ENCODE measurements around the gene KRTAP10-10.
"Not testable (repeated sequence)": the region's sequence is repeated elsewhere in the genome, so short reads cannot be mapped to it uniquely, and the experiment has no call there.

Gene KRTAP10-10
- total RNA-seq: 0 reads per million in 2 donors

GRCh38 chr21:44637018-44637850 lies at the start of gene KRTAP10-10:
TSS of gene KRTAP10-10 (plus strand) at chr21:44637356. CDS start at chr21:44637418, 62 bp downstream.
- no peak for DNase-seq

- DNase-seq: no peak
Observed at GRCh38 chr21:44589094-44589493, 48.1 kb upstream of the KRTAP10-10 start.

GRCh38 chr21:44589586-44590305 lies 47.4 kb upstream of the KRTAP10-10 start:
- no peak for DNase-seq

GRCh38 chr21:44590311-44590721 lies 46.8 kb upstream of the KRTAP10-10 start:
- DNase-seq: no peak

- not testable (repeated sequence) for DNase-seq
Observed at GRCh38 chr21:44590897-44591800, 46.0 kb upstream of the KRTAP10-10 start.

GRCh38 chr21:44591801-44592130 lies 45.4 kb upstream of the KRTAP10-10 start:
- DNase-seq: not testable (repeated sequence)

GRCh38 chr21:44592446-44593311 lies 44.5 kb upstream of the KRTAP10-10 start, which contains the start of gene KRTAP10-6:
TSS of gene KRTAP10-6 (minus strand) at chr21:44592505. CDS start at chr21:44592484, 21 bp downstream.
- DNase-seq: no peak

GRCh38 chr21:44593598-44594405 lies 43.4 kb upstream of the KRTAP10-10 start:
- no peak for DNase-seq

GRCh38 chr21:44594406-44594916 lies 42.7 kb upstream of the KRTAP10-10 start:
- DNase-seq: no peak

- DNase-seq: no peak
Observed at GRCh38 chr21:44595524-44595923, 41.6 kb upstream of the KRTAP10-10 start.

GRCh38 chr21:44596068-44596725 lies 41.0 kb upstream of the KRTAP10-10 start:
- DNase-seq: no peak

GRCh38 chr21:44598061-44598460 lies 39.1 kb upstream of the KRTAP10-10 start:
- no peak for DNase-seq

- no peak for DNase-seq
Observed at GRCh38 chr21:44599264-44600029, 37.7 kb upstream of the KRTAP10-10 start.

GRCh38 chr21:44600118-44600978 lies 36.8 kb upstream of the KRTAP10-10 start, which contains the start of gene KRTAP10-7:
TSS of gene KRTAP10-7 (plus strand) at chr21:44600597. CDS start at chr21:44600622, 25 bp downstream.
- not testable (repeated sequence) for DNase-seq

- DNase-seq: not testable (repeated sequence)
Observed at GRCh38 chr21:44601091-44601490, 36.1 kb upstream of the KRTAP10-10 start.

- no peak for DNase-seq
Observed at GRCh38 chr21:44601596-44602462, 35.3 kb upstream of the KRTAP10-10 start.

GRCh38 chr21:44602463-44602850 lies 34.7 kb upstream of the KRTAP10-10 start:
- DNase-seq: no peak
